Muscle layer of colon (tissue), 2 donors: ENCODE results near the gene PNPLA1.

ENCODE experiments used
- H3K27ac ChIP-seq: one replicate; pipeline ENCODE4 v1.7.0; 2013; ENCODE audit warnings: low read depth, mild to moderate bottlenecking, low read length, moderate library complexity
- H3K27me3 ChIP-seq, 2 donors: one replicate each; pipeline ENCODE4 v1.7.0; 2013; ENCODE audit warnings: low read length in 2 of 2, mild to moderate bottlenecking in 2 of 2; ENCODE audit not compliant: insufficient read depth in 2 of 2, control insufficient read depth in 1 of 2
- H3K36me3 ChIP-seq: one replicate; pipeline ENCODE4 v1.7.0; 2013; ENCODE audit warnings: mild to moderate bottlenecking, low read length; ENCODE audit not compliant: insufficient read depth
- H3K4me1 ChIP-seq: one replicate; pipeline ENCODE4 v1.7.0; 2013; ENCODE audit warnings: mild to moderate bottlenecking, low read length; ENCODE audit not compliant: insufficient read depth
- H3K4me3 ChIP-seq, 2 donors: one replicate each; pipeline ENCODE4 v1.7.0; 2013; ENCODE audit warnings: low read length in 2 of 2, low read depth in 1 of 2, mild to moderate bottlenecking in 1 of 2, moderate library complexity in 1 of 2
- H3K9ac ChIP-seq: one replicate; pipeline ENCODE4 v1.7.0; 2013; ENCODE audit warnings: low read length
- H3K9me3 ChIP-seq: one replicate; pipeline ENCODE4 v1.7.0; 2013; ENCODE audit warnings: mild to moderate bottlenecking, low read length
- donor health status: abdominal sarcoma.
- donor health status: Adenocarcinoma of cecum.

The PNPLA1 gene

DNA sequence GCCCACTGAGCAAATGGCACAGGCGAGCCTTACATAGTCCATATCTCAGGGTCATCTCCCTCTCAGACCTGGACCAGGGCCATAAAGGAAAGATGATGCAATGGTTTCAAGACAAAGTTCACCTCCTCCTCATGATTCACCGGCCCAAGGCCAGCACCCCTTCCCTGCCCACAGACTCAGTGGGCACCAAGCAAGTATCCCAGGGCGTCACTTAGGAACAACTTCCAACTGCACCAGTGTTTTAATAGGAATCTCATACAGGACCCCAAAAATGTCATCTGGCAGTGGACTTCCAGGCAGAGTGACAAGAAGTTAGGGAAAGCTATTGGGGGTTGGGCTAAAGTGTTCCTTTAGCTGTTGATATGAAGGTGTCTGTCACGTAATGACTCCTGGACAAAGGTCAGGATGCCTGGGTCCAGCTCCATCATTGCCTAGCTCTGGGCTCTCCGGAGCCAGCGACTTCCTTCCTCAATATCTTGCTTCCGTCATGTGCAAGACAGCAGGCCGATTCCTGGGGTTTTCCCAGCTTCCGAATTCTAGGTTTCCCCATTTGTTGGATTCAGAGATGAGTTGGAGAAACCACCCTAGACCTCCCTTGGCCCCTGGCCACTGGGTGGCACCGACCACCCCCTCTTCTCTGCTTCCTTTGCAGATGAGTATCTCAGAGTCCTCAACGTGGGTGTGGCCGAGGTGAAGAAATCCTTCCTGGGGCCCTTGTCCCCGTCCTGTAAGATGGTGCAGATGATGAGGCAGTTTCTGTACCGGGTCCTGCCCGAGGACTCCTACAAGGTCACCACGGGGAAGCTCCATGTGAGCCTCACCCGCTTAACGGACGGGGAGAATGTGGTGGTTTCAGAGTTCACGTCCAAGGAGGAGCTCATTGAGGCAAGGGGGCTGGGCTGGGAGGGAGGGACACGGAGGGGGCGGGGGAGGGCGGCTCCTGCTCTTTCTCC, 21.1 kb downstream of the PNPLA1 start:
- H3K9ac ChIP-seq: no peak overlapping the region
- H3K27ac ChIP-seq: no peak overlapping the region
- no peaks in the 10 kb centered on the region for H3K4me1 ChIP-seq
- no peak overlapping the region for H3K4me3 ChIP-seq
- no peaks in the 10 kb centered on the region for H3K9me3 ChIP-seq
- no peaks in the 10 kb centered on the region for H3K36me3 ChIP-seq
- H3K27me3 ChIP-seq: peaks cover 0 to 2% of the 10 kb centered on the region in 2 donors

GRCh38 chr6:36292170-36292569, 22.3 kb downstream of the PNPLA1 start:
- H3K9ac ChIP-seq: no peak overlapping the region
- H3K9me3 ChIP-seq: no peaks in the 10 kb centered on the region
- no peak overlapping the region for H3K27ac ChIP-seq
- H3K27me3 ChIP-seq: no peaks in the 10 kb centered on the region
- H3K4me1 ChIP-seq: no peaks in the 10 kb centered on the region
- no peaks in the 10 kb centered on the region for H3K36me3 ChIP-seq
- no peak overlapping the region for H3K4me3 ChIP-seq

DNA sequence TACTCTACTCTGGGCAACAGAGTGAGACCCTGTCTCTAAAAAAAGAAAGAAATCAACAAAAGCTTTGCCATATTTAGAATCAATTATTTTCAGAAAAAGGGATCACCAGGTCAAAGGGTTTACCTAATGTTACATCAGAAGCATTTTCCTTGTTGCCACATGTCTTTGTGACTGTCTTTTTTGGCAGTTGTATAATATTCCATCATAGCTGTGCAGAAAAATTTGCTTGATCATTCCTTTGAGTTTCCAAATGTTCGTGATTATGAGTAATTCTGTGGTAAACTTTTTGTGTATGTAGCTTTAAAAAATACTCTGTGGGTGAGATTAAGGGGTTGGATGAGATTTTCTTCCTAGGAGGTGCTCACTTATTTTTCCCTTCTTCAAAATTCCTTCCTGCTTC, 26.4 kb downstream of the PNPLA1 start:
- Histone ChIP-seq H3K9ac (no peak overlapping the region), H3K36me3 (no peaks in the 10 kb centered on the region), H3K4me1 (no peaks in the 10 kb centered on the region), H3K27me3 (no peaks in the 10 kb centered on the region), H3K9me3 (no peaks in the 10 kb centered on the region), H3K27ac (no peak overlapping the region), H3K4me3 (no peak overlapping the region)

GRCh38 chr6:36297051-36297450, 27.2 kb downstream of the PNPLA1 start:
- Histone ChIP-seq H3K27ac (no peak overlapping the region), H3K9me3 (no peaks in the 10 kb centered on the region), H3K27me3 (peaks cover 0 to 6% of the 10 kb centered on the region in 2 donors), H3K9ac (no peak overlapping the region), H3K4me1 (no peaks in the 10 kb centered on the region), H3K36me3 (no peaks in the 10 kb centered on the region), H3K4me3 (no peak overlapping the region)

GRCh38 chr6:36297511-36297910, 27.7 kb downstream of the PNPLA1 start:
- Histone ChIP-seq H3K4me3 (no peak overlapping the region), H3K27me3 (peaks cover 0 to 6% of the 10 kb centered on the region in 2 donors), H3K27ac (no peak overlapping the region), H3K9me3 (no peaks in the 10 kb centered on the region), H3K4me1 (no peaks in the 10 kb centered on the region), H3K36me3 (no peaks in the 10 kb centered on the region), H3K9ac (no peak overlapping the region)

- no peaks in the 10 kb centered on the region for H3K9me3 ChIP-seq
- no peak overlapping the region for H3K27ac ChIP-seq
- H3K4me1 ChIP-seq: no peaks in the 10 kb centered on the region
- no peaks in the 10 kb centered on the region for H3K36me3 ChIP-seq
- H3K9ac ChIP-seq: no peak overlapping the region
- no peak overlapping the region for H3K4me3 ChIP-seq
- peaks cover 0 to 6% of the 10 kb centered on the region in 2 donors for H3K27me3 ChIP-seq
Measured at GRCh38 chr6:36298027-36298426, 28.2 kb downstream of the PNPLA1 start.

DNA sequence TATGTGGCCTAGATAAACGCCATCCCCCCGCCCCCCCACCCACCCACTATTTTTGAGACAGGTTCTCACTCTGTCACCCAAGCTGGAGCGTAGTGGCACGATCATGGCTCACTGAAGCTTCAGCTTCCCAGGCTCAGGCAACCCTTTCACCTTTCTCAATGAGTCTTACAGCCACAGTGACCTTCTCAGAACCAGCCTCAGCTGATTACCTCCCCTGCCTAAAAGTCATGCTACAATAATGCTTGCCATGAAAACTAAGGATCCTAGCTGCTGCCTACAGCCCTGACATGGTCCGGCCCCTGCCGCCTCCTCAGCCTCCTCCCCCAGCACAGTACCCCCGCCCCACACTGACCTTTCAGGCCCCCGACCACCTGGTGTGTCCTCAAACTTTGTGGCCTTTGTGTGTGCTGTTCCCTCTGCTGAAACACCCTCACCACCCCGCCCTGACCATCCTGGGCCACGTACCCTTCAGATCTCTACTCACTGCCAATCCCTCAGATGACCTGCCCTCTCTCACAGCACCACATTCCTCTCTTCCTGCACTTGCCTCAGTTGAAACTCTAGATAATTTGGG, 31.3 kb downstream of the PNPLA1 start:
- H3K9me3 ChIP-seq: no peaks in the 10 kb centered on the region
- H3K36me3 ChIP-seq: no peaks in the 10 kb centered on the region
- H3K4me1 ChIP-seq: no peaks in the 10 kb centered on the region
- no peak overlapping the region for H3K4me3 ChIP-seq
- H3K9ac ChIP-seq: no peak overlapping the region
- H3K27me3 ChIP-seq: peaks cover 0 to 6% of the 10 kb centered on the region in 2 donors
- H3K27ac ChIP-seq: no peak overlapping the region

DNA sequence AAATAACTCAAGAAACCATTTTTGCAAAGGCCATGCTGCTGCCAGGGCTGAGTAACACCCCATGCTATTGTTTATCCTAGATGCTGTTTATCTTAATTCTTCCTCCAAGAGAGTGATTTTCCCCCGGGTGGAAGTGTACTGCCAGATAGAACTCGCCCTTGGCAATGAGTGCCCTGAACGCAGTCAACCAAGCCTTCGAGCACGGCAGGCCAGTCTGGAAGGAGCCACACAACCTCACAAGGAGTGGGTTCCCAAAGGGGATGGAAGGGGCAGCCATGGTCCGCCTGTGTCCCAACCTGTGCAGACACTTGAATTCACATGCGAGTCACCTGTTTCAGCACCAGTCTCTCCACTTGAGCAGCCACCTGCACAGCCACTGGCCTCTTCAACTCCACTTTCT, 31.9 kb downstream of the PNPLA1 start:
- Histone ChIP-seq H3K4me1 (no peaks in the 10 kb centered on the region), H3K9me3 (no peaks in the 10 kb centered on the region), H3K4me3 (no peak overlapping the region), H3K36me3 (no peaks in the 10 kb centered on the region), H3K27ac (no peak overlapping the region), H3K27me3 (peaks cover 0 to 6% of the 10 kb centered on the region in 2 donors), H3K9ac (no peak overlapping the region)

DNA sequence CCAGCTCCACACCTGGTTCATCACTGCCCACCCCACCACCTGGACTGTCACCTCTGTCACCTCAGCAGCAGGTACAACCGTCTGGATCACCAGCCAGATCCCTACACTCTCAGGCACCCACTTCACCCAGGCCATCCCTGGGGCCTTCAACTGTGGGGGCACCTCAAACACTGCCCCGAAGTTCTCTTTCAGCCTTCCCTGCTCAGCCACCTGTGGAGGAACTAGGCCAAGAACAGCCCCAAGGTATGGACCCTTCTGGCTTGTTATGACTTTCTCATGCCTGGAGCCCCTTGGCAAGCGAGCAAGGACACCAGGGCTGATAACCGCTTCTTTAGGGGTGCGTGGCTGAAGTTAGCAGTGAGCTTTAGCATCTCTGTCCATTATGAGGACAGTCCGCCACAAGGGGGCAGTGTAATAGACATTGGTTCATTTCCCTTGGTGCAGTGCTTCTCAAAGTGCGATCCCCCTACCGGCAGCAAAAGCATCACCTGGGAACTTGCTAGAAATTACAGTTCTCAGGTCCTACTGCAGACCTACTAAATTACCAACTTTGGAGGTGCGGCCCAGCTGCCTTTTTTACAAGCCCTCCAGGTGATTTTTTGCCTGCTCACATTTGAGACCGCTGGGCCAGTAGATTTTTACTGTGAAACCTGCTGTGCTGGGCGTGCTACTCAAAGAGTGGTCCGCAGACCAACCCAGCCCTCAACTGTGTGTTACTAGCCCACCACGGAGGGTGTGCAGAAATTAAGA, 32.5 kb downstream of the PNPLA1 start:
- H3K4me1 ChIP-seq: no peaks in the 10 kb centered on the region
- H3K27me3 ChIP-seq: peaks cover 0 to 6% of the 10 kb centered on the region in 2 donors
- H3K27ac ChIP-seq: no peak overlapping the region
- H3K4me3 ChIP-seq: no peak overlapping the region
- H3K36me3 ChIP-seq: no peaks in the 10 kb centered on the region
- H3K9me3 ChIP-seq: no peaks in the 10 kb centered on the region
- no peak overlapping the region for H3K9ac ChIP-seq

DNA sequence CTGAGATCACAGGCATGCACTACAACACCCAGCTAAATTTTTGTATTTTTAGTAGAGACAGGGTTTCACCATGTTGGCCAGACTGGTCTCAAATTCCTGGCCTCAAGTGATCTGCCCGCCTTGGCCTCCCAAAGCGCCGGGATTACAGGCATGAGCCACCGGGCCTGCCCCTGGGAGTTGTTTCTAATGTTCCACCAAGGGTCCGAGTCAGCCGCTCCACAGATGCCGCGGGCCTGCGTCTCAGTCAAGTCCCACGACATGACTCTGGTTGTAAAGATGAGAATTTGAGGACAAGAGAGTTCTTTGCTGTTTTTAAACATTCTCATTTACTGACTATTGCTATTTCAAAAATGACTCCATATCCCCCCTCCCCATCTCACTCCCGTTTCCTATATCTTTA, 36.0 kb downstream of the PNPLA1 start:
- Histone ChIP-seq H3K9ac (no peak overlapping the region), H3K4me1 (no peaks in the 10 kb centered on the region), H3K27me3 (peaks cover 0 to 6% of the 10 kb centered on the region in 2 donors), H3K27ac (no peak overlapping the region), H3K36me3 (no peaks in the 10 kb centered on the region), H3K9me3 (no peaks in the 10 kb centered on the region), H3K4me3 (no peak overlapping the region)

DNA sequence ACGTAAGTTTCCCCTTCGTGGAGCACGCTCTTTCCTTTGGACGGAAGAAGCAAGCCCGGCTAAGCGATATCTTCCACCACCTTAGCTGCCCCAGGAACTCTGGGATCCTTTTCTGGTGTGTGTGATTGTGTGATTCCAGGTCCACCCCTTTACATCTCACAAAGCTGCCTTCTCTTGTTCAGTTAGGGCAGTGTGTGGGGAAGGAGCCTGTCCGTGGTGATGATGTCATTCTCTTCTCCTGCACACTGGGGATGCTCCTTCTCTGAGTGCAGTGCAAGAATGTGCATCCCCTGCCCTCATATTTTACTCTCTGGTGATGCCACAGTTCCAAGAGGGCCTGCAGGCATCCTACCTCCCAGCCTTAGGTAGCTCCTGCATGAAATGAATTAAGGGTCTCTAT, 36.5 kb downstream of the PNPLA1 start:
- no peaks in the 10 kb centered on the region for H3K4me1 ChIP-seq
- H3K9me3 ChIP-seq: no peaks in the 10 kb centered on the region
- no peaks in the 10 kb centered on the region for H3K36me3 ChIP-seq

More for the DNA sequence above, 36.5 kb downstream of the PNPLA1 start:
- Histone ChIP-seq H3K27me3 (peaks cover 0 to 5% of the 10 kb centered on the region in 2 donors), H3K27ac (no peak overlapping the region), H3K4me3 (no peak overlapping the region), H3K9ac (no peak overlapping the region)
